Caco-2 (cell line): ENCODE data around the gene KCNG4. TPM values are rescaled to one million over a fixed set of nuclear protein-coding genes. Genes with fewer than 3 reads are reported as not detected.

ENCODE experiments used
- BruUV-seq: library from RNA; stranded (reverse); fragments of 400-500 nt; replicated peaks from 2 replicates; lab custom pipeline; 2021; lab: Mats Ljungman, UMichigan
- CTCF ChIA-PET: fragments of 300-600 bp; sonication (Branson Sonifier 250); formaldehyde crosslinking; loops from one replicate; lab custom pipeline; 2022; ENCODE audit warnings: antibody characterized with exemption; lab: Charles Lee
- POLR2A ChIA-PET: fragments of 300-600 bp; sonication (Branson Sonifier 250); formaldehyde crosslinking; loops from one replicate; lab custom pipeline; 2022; ENCODE audit warnings: antibody characterized with exemption; lab: Charles Lee
- DNase-seq, 2 experiments: peaks; one replicate each; pipeline versions ENCODE4 v3.0.0 to v3.0.0-alpha.2; 2020 to 2022
- H3K27me3 ChIP-seq: replicated peaks from 2 replicates; pipeline ENCODE4 v1.6.0; 2011; ENCODE audit warnings: low read length; ENCODE audit not compliant: control insufficient read depth, insufficient read depth
- H3K36me3 ChIP-seq: 2 replicates; pipeline ENCODE4 v1.5.1; 2011; ENCODE audit warnings: low read length; ENCODE audit not compliant: control insufficient read depth, insufficient read depth
- H3K4me1 ChIP-seq: fragments of 250-450 bp; sonication (Bioruptor Pico); 2 replicates; pipeline ENCODE4 v1.5.1; 2020; ENCODE audit warnings: mild to moderate bottlenecking
- H3K4me3 ChIP-seq: 2 replicates; pipeline ENCODE4 v1.5.1; 2011; ENCODE audit warnings: low read depth, mild to moderate bottlenecking, control low read depth, low read length
- H3K9me3 ChIP-seq: fragments of 250-450 bp; sonication (Bioruptor Pico); 2 replicates; pipeline ENCODE4 v1.5.1; 2020; ENCODE audit warnings: mild to moderate bottlenecking, moderate library complexity
- H3K27ac Mint-ChIP-seq: one replicate; pipeline ENCODE4 v1.8.0; 2022; ENCODE audit warnings: mixed read lengths; ENCODE audit not compliant: unreplicated experiment
- H3K27me3 Mint-ChIP-seq: one replicate; pipeline ENCODE4 v1.8.0; 2022; ENCODE audit warnings: mixed read lengths; ENCODE audit not compliant: insufficient read depth, unreplicated experiment
- H3K36me3 Mint-ChIP-seq: one replicate; pipeline ENCODE4 v1.8.0; 2022; ENCODE audit warnings: mild to moderate bottlenecking, mixed read lengths; ENCODE audit not compliant: insufficient read depth, unreplicated experiment
- H3K4me1 Mint-ChIP-seq: one replicate; pipeline ENCODE4 v1.8.0; 2022; ENCODE audit warnings: low read depth, mixed read lengths; ENCODE audit not compliant: unreplicated experiment
- H3K4me3 Mint-ChIP-seq: one replicate; pipeline ENCODE4 v1.8.0; 2022; ENCODE audit warnings: mild to moderate bottlenecking, moderate library complexity, mixed read lengths; ENCODE audit not compliant: unreplicated experiment
- H3K9me3 Mint-ChIP-seq: one replicate; pipeline ENCODE4 v1.8.0; 2022; ENCODE audit warnings: mixed read lengths; ENCODE audit not compliant: unreplicated experiment
- CTCF ChIP-seq, 2 experiments: fragments of 200-600 bp in 1 of 2; IDR thresholded peaks; 1 replicate in 1 of 2; 2 replicates in 1 of 2; pipeline versions ENCODE4 v1.5.1 to v1.8.0; 2011 to 2022; ENCODE audit warnings: antibody characterized with exemption in 1 of 2, control low read depth in 1 of 2, inconsistent platforms in 1 of 2, low read depth in 1 of 2, low read length in 1 of 2, mild to moderate bottlenecking in 1 of 2, moderate library complexity in 1 of 2; ENCODE audit not compliant: insufficient read depth in 1 of 2, severe bottlenecking in 1 of 2, unreplicated experiment in 1 of 2
- intact Hi-C: fragments of 100-400 bp; cut with micrococcal nuclease; formaldehyde crosslinking; loops from one replicate; pipeline ENCODE4 v1.10.0; 2022; ENCODE audit not compliant: unreplicated experiment
- total RNA-seq: library from RNA; stranded (reverse); gene quantifications from 2 replicates; pipeline ENCODE4 v1.2.3, GENCODE V29; 2022

Gene KCNG4
- total RNA-seq, 1 experiment from 2014 or later = not detected

- Mint-ChIP-seq H3K9me3 (no peaks in the 10 kb centered on the region), H3K27me3 (no peaks in the 10 kb centered on the region), H3K4me1 (no peaks in the 10 kb centered on the region), H3K36me3 (no peaks in the 10 kb centered on the region), H3K27ac (no peak overlapping the region), H3K4me3 (no peak overlapping the region)
- POLR2A ChIA-PET = no interaction called here
- no peak for DNase-seq
- no peaks in the 10 kb centered on the region for H3K4me1 ChIP-seq
- H3K4me3 ChIP-seq = no peak overlapping the region
- intact Hi-C loops = no loop called here
- no peaks in the 10 kb centered on the region for H3K27me3 ChIP-seq
- peaks cover 7% of the 10 kb centered on the region; the same call in 1 of the 2 replicates for H3K9me3 ChIP-seq
- BruUV-seq = no TSS peak
- no peaks in the 10 kb centered on the region for H3K36me3 ChIP-seq
- TF ChIP-seq CTCF (IDR thresholded peaks at IDR 0.05; ENCODE audit: insufficient read depth in 1 of 2, low read depth in 1 of 2, low read length in 1 of 2, severe bottlenecking in 1 of 2, unreplicated experiment in 1 of 2) = no peak
- CTCF ChIA-PET = interaction anchor here (0.7 kb wide), 1 partner anchor 10 kb away, joined by 3 read pairs; no protein-coding TSS in a partner anchor
These were observed 27.7 kb downstream of the KCNG4 start for GRCh38 chr16:84212154-84212553.

- ChIA-PET POLR2A (no interaction called here), CTCF (no interaction called here)
- Histone ChIP-seq H3K4me1 (no peaks in the 10 kb centered on the region), H3K27me3 (no peaks in the 10 kb centered on the region), H3K36me3 (no peaks in the 10 kb centered on the region), H3K9me3 (peaks cover 7% of the 10 kb centered on the region; the same call in 1 of the 2 replicates), H3K4me3 (no peak overlapping the region)
- Mint-ChIP-seq H3K27ac (no peak overlapping the region), H3K27me3 (no peaks in the 10 kb centered on the region), H3K9me3 (no peaks in the 10 kb centered on the region), H3K4me3 (no peak overlapping the region), H3K4me1 (no peaks in the 10 kb centered on the region), H3K36me3 (no peaks in the 10 kb centered on the region)
- DNase-seq = no peak
- TF ChIP-seq CTCF (IDR thresholded peaks at IDR 0.05; ENCODE audit: insufficient read depth in 1 of 2, low read depth in 1 of 2, low read length in 1 of 2, severe bottlenecking in 1 of 2, unreplicated experiment in 1 of 2) = peak in 1 of 2 experiments; percentile 9
- BruUV-seq = no TSS peak
- intact Hi-C loops = no loop called here
These were observed 29.8 kb downstream of the KCNG4 start for GRCh38 chr16:84209989-84210388.

- ChIA-PET CTCF (interaction anchor here (0.7 to 1.7 kb wide), 2 partner anchors 21 to 38 kb away, joined by 3 to 5 read pairs; partner anchors contain the start of gene TAF1C), POLR2A (no interaction called here)
- intact Hi-C loops = no loop called here
- TF ChIP-seq CTCF (IDR thresholded peaks at IDR 0.05; ENCODE audit: insufficient read depth in 1 of 2, low read depth in 1 of 2, low read length in 1 of 2, severe bottlenecking in 1 of 2, unreplicated experiment in 1 of 2) = no peak
- no peak overlapping the region for H3K27ac Mint-ChIP-seq
- no peaks in the 10 kb centered on the region for H3K4me1 Mint-ChIP-seq
- Histone ChIP-seq H3K9me3 (peaks cover 7% of the 10 kb centered on the region; the same call in 1 of the 2 replicates), H3K27me3 (no peaks in the 10 kb centered on the region), H3K4me3 (no peak overlapping the region), H3K36me3 (no peaks in the 10 kb centered on the region), H3K4me1 (no peaks in the 10 kb centered on the region)
- no peak for DNase-seq
- H3K4me3 Mint-ChIP-seq = no peak overlapping the region
- no peaks in the 10 kb centered on the region for H3K27me3 Mint-ChIP-seq
- H3K9me3 Mint-ChIP-seq = no peaks in the 10 kb centered on the region
- BruUV-seq = no TSS peak
- H3K36me3 Mint-ChIP-seq = no peaks in the 10 kb centered on the region
These were observed 31.9 kb downstream of the KCNG4 start for GRCh38 chr16:84207879-84208278.
